ENCODE measurements around the gene TEAD1. TPM values are rescaled to one million over a fixed set of nuclear protein-coding genes. Genes with fewer than 3 reads are reported as not detected.
A peak's percentile ranks its signal among the peaks of the same experiment; 100 is the strongest.

The TEAD1 gene
- total and polyA plus RNA-seq, 9 of the 15 experiments (the other 6 are each of a cell fraction or from before 2014, with no cell fraction given): 1.7 to 17.7 (median 10.8) TPM

GRCh38 chr11:12764187-12764914, 90.1 kb downstream of the TEAD1 start (continued):
- TF ChIP-seq, protein P1, sequence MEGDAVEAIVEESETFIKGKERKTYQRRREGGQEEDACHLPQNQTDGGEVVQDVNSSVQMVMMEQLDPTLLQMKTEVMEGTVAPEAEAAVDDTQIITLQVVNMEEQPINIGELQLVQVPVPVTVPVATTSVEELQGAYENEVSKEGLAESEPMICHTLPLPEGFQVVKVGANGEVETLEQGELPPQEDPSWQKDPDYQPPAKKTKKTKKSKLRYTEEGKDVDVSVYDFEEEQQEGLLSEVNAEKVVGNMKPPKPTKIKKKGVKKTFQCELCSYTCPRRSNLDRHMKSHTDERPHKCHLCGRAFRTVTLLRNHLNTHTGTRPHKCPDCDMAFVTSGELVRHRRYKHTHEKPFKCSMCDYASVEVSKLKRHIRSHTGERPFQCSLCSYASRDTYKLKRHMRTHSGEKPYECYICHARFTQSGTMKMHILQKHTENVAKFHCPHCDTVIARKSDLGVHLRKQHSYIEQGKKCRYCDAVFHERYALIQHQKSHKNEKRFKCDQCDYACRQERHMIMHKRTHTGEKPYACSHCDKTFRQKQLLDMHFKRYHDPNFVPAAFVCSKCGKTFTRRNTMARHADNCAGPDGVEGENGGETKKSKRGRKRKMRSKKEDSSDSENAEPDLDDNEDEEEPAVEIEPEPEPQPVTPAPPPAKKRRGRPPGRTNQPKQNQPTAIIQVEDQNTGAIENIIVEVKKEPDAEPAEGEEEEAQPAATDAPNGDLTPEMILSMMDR (IDR thresholded peaks at IDR 0.05 in 2 of 3, conservative IDR thresholded peaks at IDR 0.05 in 1 of 3; ENCODE audit: insufficient read depth in 2 of 3, low read depth in 1 of 3, low read length in 3 of 3): peak in 1 of 3 experiments; percentile 29; a peak in 1 of 6 replicates
- TF ChIP-seq DLX4 (CRISPR knock-in tag; IDR thresholded peaks at IDR 0.05) (no peak), ZNF589 (CRISPR knock-in tag; IDR thresholded peaks at IDR 0.05; ENCODE audit: low read depth) (no peak), ZNF444 (CRISPR knock-in tag; IDR thresholded peaks at IDR 0.05) (no peak), ZSCAN32 (CRISPR knock-in tag; IDR thresholded peaks at IDR 0.05) (no peak), ZNF41 (CRISPR knock-in tag; conservative IDR thresholded peaks at IDR 0.05) (no peak), NFXL1 (CRISPR knock-in tag; IDR thresholded peaks at IDR 0.05) (no peak), ZKSCAN1 (IDR thresholded peaks at IDR 0.05; ENCODE audit: low read depth, low read length) (no peak), FOXA1 (IDR thresholded peaks at IDR 0.05; ENCODE audit: borderline replicate concordance) (no peak), NR2C2 (CRISPR knock-in tag; IDR thresholded peaks at IDR 0.05) (no peak), NR2C2 (tag; IDR thresholded peaks at IDR 0.05) (no peak), SRSF7 (optimal IDR thresholded peaks at IDR 0.05; ENCODE audit: low read depth, low read length) (no peak), ZNF311 (CRISPR knock-in tag; IDR thresholded peaks at IDR 0.05) (no peak), KDM2B (CRISPR knock-in tag; IDR thresholded peaks at IDR 0.05) (no peak), ZNF780A (CRISPR knock-in tag; IDR thresholded peaks at IDR 0.05) (no peak), HEY1 (CRISPR knock-in tag; IDR thresholded peaks at IDR 0.05; ENCODE audit: borderline replicate concordance) (no peak), PHB2 (IDR thresholded peaks at IDR 0.05; ENCODE audit: low read depth) (no peak), RFX7 (CRISPR knock-in tag; IDR thresholded peaks at IDR 0.05) (no peak), C11orf30 (IDR thresholded peaks at IDR 0.05; ENCODE audit: low read depth) (no peak), NCOA4 (IDR thresholded peaks at IDR 0.05; ENCODE audit: partially characterized antibody) (no peak), CC2D1A (IDR thresholded peaks at IDR 0.05) (no peak)
- TF ChIP-seq, protein P2, sequence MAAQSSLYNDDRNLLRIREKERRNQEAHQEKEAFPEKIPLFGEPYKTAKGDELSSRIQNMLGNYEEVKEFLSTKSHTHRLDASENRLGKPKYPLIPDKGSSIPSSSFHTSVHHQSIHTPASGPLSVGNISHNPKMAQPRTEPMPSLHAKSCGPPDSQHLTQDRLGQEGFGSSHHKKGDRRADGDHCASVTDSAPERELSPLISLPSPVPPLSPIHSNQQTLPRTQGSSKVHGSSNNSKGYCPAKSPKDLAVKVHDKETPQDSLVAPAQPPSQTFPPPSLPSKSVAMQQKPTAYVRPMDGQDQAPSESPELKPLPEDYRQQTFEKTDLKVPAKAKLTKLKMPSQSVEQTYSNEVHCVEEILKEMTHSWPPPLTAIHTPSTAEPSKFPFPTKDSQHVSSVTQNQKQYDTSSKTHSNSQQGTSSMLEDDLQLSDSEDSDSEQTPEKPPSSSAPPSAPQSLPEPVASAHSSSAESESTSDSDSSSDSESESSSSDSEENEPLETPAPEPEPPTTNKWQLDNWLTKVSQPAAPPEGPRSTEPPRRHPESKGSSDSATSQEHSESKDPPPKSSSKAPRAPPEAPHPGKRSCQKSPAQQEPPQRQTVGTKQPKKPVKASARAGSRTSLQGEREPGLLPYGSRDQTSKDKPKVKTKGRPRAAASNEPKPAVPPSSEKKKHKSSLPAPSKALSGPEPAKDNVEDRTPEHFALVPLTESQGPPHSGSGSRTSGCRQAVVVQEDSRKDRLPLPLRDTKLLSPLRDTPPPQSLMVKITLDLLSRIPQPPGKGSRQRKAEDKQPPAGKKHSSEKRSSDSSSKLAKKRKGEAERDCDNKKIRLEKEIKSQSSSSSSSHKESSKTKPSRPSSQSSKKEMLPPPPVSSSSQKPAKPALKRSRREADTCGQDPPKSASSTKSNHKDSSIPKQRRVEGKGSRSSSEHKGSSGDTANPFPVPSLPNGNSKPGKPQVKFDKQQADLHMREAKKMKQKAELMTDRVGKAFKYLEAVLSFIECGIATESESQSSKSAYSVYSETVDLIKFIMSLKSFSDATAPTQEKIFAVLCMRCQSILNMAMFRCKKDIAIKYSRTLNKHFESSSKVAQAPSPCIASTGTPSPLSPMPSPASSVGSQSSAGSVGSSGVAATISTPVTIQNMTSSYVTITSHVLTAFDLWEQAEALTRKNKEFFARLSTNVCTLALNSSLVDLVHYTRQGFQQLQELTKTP (IDR thresholded peaks at IDR 0.05; ENCODE audit: low read depth in 1 of 2, partially characterized antibody in 2 of 2): no peak
